ENCODE measurements around the gene ANO8.

DNA sequence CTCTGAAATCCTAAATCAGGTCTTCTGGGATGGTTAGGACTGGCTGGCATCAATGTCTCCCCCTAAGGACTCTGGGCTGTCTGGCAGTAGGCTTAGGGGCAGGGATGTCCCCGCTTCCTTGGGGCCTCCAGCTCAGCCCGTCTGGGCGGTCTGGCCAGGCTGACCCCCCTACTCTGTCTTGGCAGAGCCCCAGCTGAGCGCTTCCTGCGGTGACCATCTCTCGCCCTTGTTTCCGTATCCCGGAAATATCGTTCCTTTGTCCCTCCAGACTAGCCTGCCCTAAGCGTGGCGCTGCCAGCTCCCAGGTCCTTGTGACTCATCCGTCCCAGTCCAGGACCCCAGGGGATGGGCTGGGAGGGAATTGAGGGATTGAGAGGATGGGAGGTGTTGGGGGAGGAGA is 14.0 kb upstream of the ANO8 start:
- TF ChIP-seq POLR2A (IDR thresholded peaks at IDR 0.05; ENCODE audit: low read depth, low read length) (no peak), TAF1 (IDR thresholded peaks at IDR 0.05; ENCODE audit: borderline replicate concordance, low read depth, low read length) (no peak)

All from GM12892 (cell line).